Neuronal stem cell (in vitro differentiated cells): Measurements from ENCODE around the gene MTA3.

Experiments used
- DNase-seq: peaks from one replicate; pipeline ENCODE4 v3.0.0-alpha.2; 2013; ENCODE audit warnings: low spot score
- H2AFZ ChIP-seq: one replicate; pipeline ENCODE4 v1.6.1; 2013; ENCODE audit warnings: mild to moderate bottlenecking, low read length, inconsistent platforms
- H2AK5ac ChIP-seq: 2 replicates; pipeline ENCODE4 v1.6.1; 2013; ENCODE audit warnings: low read depth, mild to moderate bottlenecking, inconsistent platforms, low read length, moderate library complexity, mixed read lengths
- H2BK120ac ChIP-seq: 2 replicates; pipeline ENCODE4 v1.6.1; 2013; ENCODE audit warnings: low read depth, mild to moderate bottlenecking, inconsistent platforms, low read length, moderate library complexity, mixed read lengths
- H2BK12ac ChIP-seq: one replicate; pipeline ENCODE4 v1.6.1; 2013; ENCODE audit warnings: low read length, inconsistent platforms
- H2BK15ac ChIP-seq: 2 replicates; pipeline ENCODE4 v1.6.1; 2013; ENCODE audit warnings: mild to moderate bottlenecking, low read length, inconsistent platforms, mixed read lengths
- H2BK5ac ChIP-seq: one replicate; pipeline ENCODE4 v1.6.1; 2013; ENCODE audit warnings: inconsistent platforms, mild to moderate bottlenecking, low read length, moderate library complexity
- H3K14ac ChIP-seq: one replicate; pipeline ENCODE4 v1.6.1; 2013; ENCODE audit warnings: low read length, inconsistent platforms
- H3K18ac ChIP-seq: 2 replicates; pipeline ENCODE4 v1.6.1; 2013; ENCODE audit warnings: low read length, inconsistent platforms
- H3K23ac ChIP-seq: 2 replicates; pipeline ENCODE4 v1.6.1; 2013; ENCODE audit warnings: low read depth, mild to moderate bottlenecking, mixed read lengths, low read length, inconsistent platforms; ENCODE audit not compliant: poor library complexity
- H3K27ac ChIP-seq: replicated peaks from 3 replicates; pipeline ENCODE4 v1.5.1; 2013; ENCODE audit warnings: low read length, inconsistent platforms
- H3K27me3 ChIP-seq, 3 experiments: 2 replicates each; pipeline ENCODE4 v1.6.1; 2013; ENCODE audit warnings: low read length in 3 of 3, mild to moderate bottlenecking in 2 of 3, inconsistent platforms in 1 of 3, low read depth in 1 of 3, mixed read lengths in 1 of 3, moderate library complexity in 1 of 3; ENCODE audit not compliant: control insufficient read depth in 3 of 3, insufficient read depth in 3 of 3
- H3K36me3 ChIP-seq, 2 donors: replicated peaks in 1 of 2; 2 replicates each; pipeline ENCODE4 v1.6.1; 2013; ENCODE audit warnings: low read length in 2 of 2; ENCODE audit not compliant: control insufficient read depth in 2 of 2, insufficient read depth in 2 of 2
- H3K4ac ChIP-seq: 2 replicates; pipeline ENCODE4 v1.6.1; 2013; ENCODE audit warnings: inconsistent platforms, mild to moderate bottlenecking, low read length, moderate library complexity
- H3K4me1 ChIP-seq, 2 donors: 1 replicate in 1 of 2; 2 replicates in 1 of 2; pipeline ENCODE4 v1.6.1; 2013; ENCODE audit warnings: low read length in 2 of 2, low read depth in 1 of 2; ENCODE audit not compliant: control insufficient read depth in 2 of 2, insufficient read depth in 1 of 2
- H3K4me2 ChIP-seq: one replicate; pipeline ENCODE4 v1.6.1; 2013; ENCODE audit warnings: mild to moderate bottlenecking, low read length, inconsistent platforms; ENCODE audit not compliant: insufficient read depth, poor library complexity, severe bottlenecking
- H3K4me3 ChIP-seq, 2 donors: 2 replicates each; pipeline ENCODE4 v1.5.1; 2013; ENCODE audit warnings: low read length in 2 of 2, mild to moderate bottlenecking in 2 of 2, inconsistent platforms in 1 of 2, moderate library complexity in 1 of 2
- H3K79me1 ChIP-seq: one replicate; pipeline ENCODE4 v1.6.1; 2013; ENCODE audit warnings: low read depth, mild to moderate bottlenecking, inconsistent platforms, low read length, moderate library complexity
- H3K9ac ChIP-seq: one replicate; pipeline ENCODE4 v1.6.1; 2013; ENCODE audit warnings: mild to moderate bottlenecking, low read depth, low read length, inconsistent platforms; ENCODE audit not compliant: poor library complexity
- H3K9me3 ChIP-seq, 2 donors: replicated peaks in 1 of 2; 2 replicates each; pipeline versions ENCODE3 to v1.6.1; 2013; ENCODE audit warnings: low read length in 2 of 2, mild to moderate bottlenecking in 2 of 2, inconsistent platforms in 1 of 2, low read depth in 1 of 2, mixed read lengths in 1 of 2, moderate library complexity in 1 of 2; ENCODE audit not compliant: control insufficient read depth in 2 of 2, insufficient read depth in 1 of 2
- H4K8ac ChIP-seq: one replicate; pipeline ENCODE4 v1.6.1; 2013; ENCODE audit warnings: low read depth, mild to moderate bottlenecking, inconsistent platforms, low read length, moderate library complexity
- H4K91ac ChIP-seq: one replicate; pipeline ENCODE4 v1.6.1; 2013; ENCODE audit warnings: low read length, low read depth, mild to moderate bottlenecking, inconsistent platforms; ENCODE audit not compliant: poor library complexity
- WGBS, 2 donors: extraction: QIAGEN DNeasy Blood & Tissue Kit; methylation state at CpG; one replicate each; pipeline ENCODE4 v1.1.7; 2013; ENCODE audit warnings: missing lambda C conversion rate in 2 of 2, mixed read lengths in 1 of 2; ENCODE audit not compliant: insufficient read length in 2 of 2, insufficient replicate concordance in 1 of 2; ENCODE audit errors: extremely low coverage in 2 of 2; 5-methylcytosine and 5-hydroxymethylcytosine counted together

The MTA3 gene

GRCh38 chr2:42545841-42546390, 22.5 kb upstream of the MTA3 start:
- Histone ChIP-seq H3K79me1 (no peaks in the 10 kb centered on the region), H3K18ac (no peak overlapping the region), H3K9me3 (peaks cover 0 to 1% of the 10 kb centered on the region in 2 donors), H4K91ac (no peak overlapping the region), H2BK12ac (no peak overlapping the region), H3K36me3 (no peaks in the 10 kb centered on the region), H2AFZ (peak overlapping the region; percentile 45), H2BK15ac (no peak overlapping the region), H3K23ac (no peak overlapping the region), H3K4me3 (no peak overlapping the region), H3K4ac (no peak overlapping the region), H3K9ac (no peak overlapping the region), H3K14ac (no peak overlapping the region), H2BK5ac (no peak overlapping the region), H4K8ac (no peak overlapping the region), H3K27me3 (peaks cover 0 to 5% (median 2%) of the 10 kb centered on the region in 3 experiments), H3K4me2 (peak overlapping the region; percentile 28), H3K4me1 (peaks cover 0 to 9% of the 10 kb centered on the region in 2 donors), H2AK5ac (no peak overlapping the region), H3K27ac (no peak overlapping the region), H2BK120ac (no peak overlapping the region)
- no peak for DNase-seq
- no CpG with 5 or more reads among the region's 9 CpGs for WGBS, 2 donors

GRCh38 chr2:42547014-42547413, 21.4 kb upstream of the MTA3 start:
- Histone ChIP-seq H3K27ac (no peak overlapping the region), H4K91ac (no peak overlapping the region), H3K27me3 (peaks cover 0 to 5% (median 2%) of the 10 kb centered on the region in 3 experiments), H3K79me1 (no peaks in the 10 kb centered on the region), H2BK12ac (no peak overlapping the region), H3K4me1 (peaks cover 0 to 8% of the 10 kb centered on the region in 2 donors), H3K9ac (no peak overlapping the region), H2BK15ac (no peak overlapping the region), H3K4me3 (no peak overlapping the region), H3K18ac (no peak overlapping the region), H3K14ac (no peak overlapping the region), H3K36me3 (no peaks in the 10 kb centered on the region), H3K23ac (no peak overlapping the region), H2BK120ac (no peak overlapping the region), H2AFZ (peak overlapping the region; percentile 40), H3K4me2 (no peak overlapping the region), H4K8ac (no peak overlapping the region), H3K4ac (no peak overlapping the region), H2BK5ac (no peak overlapping the region), H2AK5ac (no peak overlapping the region), H3K9me3 (peaks cover 0 to 1% of the 10 kb centered on the region in 2 donors)
- no peak for DNase-seq
- WGBS, 2 donors, result no CpG with 5 or more reads among the region's 9 CpGs

GRCh38 chr2:42547446-42548295, 20.8 kb upstream of the MTA3 start:
- WGBS, 2 donors, result no CpG with 5 or more reads among the region's 27 CpGs
- H3K4me2 ChIP-seq, result no peak overlapping the region
- peaks cover 0 to 5% (median 2%) of the 10 kb centered on the region in 3 experiments for H3K27me3 ChIP-seq

GRCh38 chr2:42550870-42551269, 17.6 kb upstream of the MTA3 start:
- H2BK5ac ChIP-seq, result no peak overlapping the region
- H4K8ac ChIP-seq, result no peak overlapping the region
- no peak overlapping the region for H2BK12ac ChIP-seq
- H3K4me2 ChIP-seq, result no peak overlapping the region
- no peak overlapping the region for H2AK5ac ChIP-seq
- no peak overlapping the region for H4K91ac ChIP-seq
- H3K4me1 ChIP-seq, result peaks cover 0 to 5% of the 10 kb centered on the region in 2 donors
- WGBS, 2 donors, result no CpG with 5 or more reads among the region's 6 CpGs
- no peak overlapping the region for H3K23ac ChIP-seq
- no peak overlapping the region for H3K14ac ChIP-seq
- H3K27ac ChIP-seq, result no peak overlapping the region
- H3K9ac ChIP-seq, result no peak overlapping the region
- H3K27me3 ChIP-seq, result peaks cover 0 to 5% (median 2%) of the 10 kb centered on the region in 3 experiments
- no peak overlapping the region for H2BK15ac ChIP-seq
- no peak for DNase-seq
- no peak overlapping the region for H2BK120ac ChIP-seq
- no peak overlapping the region for H3K4me3 ChIP-seq
- H3K4ac ChIP-seq, result no peak overlapping the region
- H3K36me3 ChIP-seq, result no peaks in the 10 kb centered on the region
- H3K79me1 ChIP-seq, result no peaks in the 10 kb centered on the region
- no peak overlapping the region for H3K18ac ChIP-seq
- no peak overlapping the region for H2AFZ ChIP-seq
- peaks cover 0 to 1% of the 10 kb centered on the region in 2 donors for H3K9me3 ChIP-seq

More at GRCh38 chr2:42547446-42548295, 20.8 kb upstream of the MTA3 start:
- H3K9me3 ChIP-seq, result peaks cover 0 to 1% of the 10 kb centered on the region in 2 donors
- no peak overlapping the region for H3K9ac ChIP-seq
- H3K4me3 ChIP-seq, result no peak overlapping the region
- no peak overlapping the region for H4K8ac ChIP-seq
- no peak overlapping the region for H3K4ac ChIP-seq
- no peak overlapping the region for H2AFZ ChIP-seq
- H2BK15ac ChIP-seq, result no peak overlapping the region
- H3K79me1 ChIP-seq, result no peaks in the 10 kb centered on the region
- peaks cover 0 to 7% of the 10 kb centered on the region in 2 donors for H3K4me1 ChIP-seq
- no peak overlapping the region for H3K23ac ChIP-seq
- no peak for DNase-seq
- H3K27ac ChIP-seq, result no peak overlapping the region
- no peak overlapping the region for H2BK5ac ChIP-seq
- no peak overlapping the region for H3K18ac ChIP-seq
- no peak overlapping the region for H4K91ac ChIP-seq
- H3K36me3 ChIP-seq, result no peaks in the 10 kb centered on the region
- no peak overlapping the region for H2BK120ac ChIP-seq
- no peak overlapping the region for H2AK5ac ChIP-seq
- no peak overlapping the region for H3K14ac ChIP-seq
- H2BK12ac ChIP-seq, result no peak overlapping the region
